Measurements from ENCODE around the gene FXN. TPM values are rescaled to one million over a fixed set of nuclear protein-coding genes. Genes with fewer than 3 reads are reported as not detected.
A peak's percentile ranks its signal among the peaks of the same experiment; 100 is the strongest.

FXN gene
- total RNA-seq, 4 donors from 2014 or later, result 0.17 to 5.6 (median 3.0) TPM

- intact Hi-C loops (cut with DNase I; ENCODE audit: low total_unique reads), result no loop called here
- no peak for DNase-seq (ENCODE audit: low spot score in 2 of 2)
- TF ChIP-seq CTCF (IDR thresholded peaks at IDR 0.05) (no peak), POLR2A (IDR thresholded peaks at IDR 0.05) (no peak)
- H3K4me3 ChIP-seq (ENCODE audit: low read depth, poor library complexity, severe bottlenecking), result no peak overlapping the region
- WGBS, 2 donors, result 87 to 96% methylated on average over 2 of the region's 2 CpGs
Measured at GRCh38 chr9:69136185-69136584, 100.6 kb downstream of the FXN start.

- WGBS, 2 donors, result 83 to 88% methylated on average over 7 of the region's 7 CpGs
- DNase-seq (ENCODE audit: low spot score in 2 of 2), result peak in 1 of 2 donors; percentile 8
- no peak for TF ChIP-seq POLR2A (IDR thresholded peaks at IDR 0.05)
- no peak for TF ChIP-seq CTCF (IDR thresholded peaks at IDR 0.05)
- H3K4me3 ChIP-seq (ENCODE audit: low read depth, poor library complexity, severe bottlenecking), result no peak overlapping the region
- intact Hi-C loops (cut with DNase I; ENCODE audit: low total_unique reads), result no loop called here
Measured at GRCh38 chr9:69136779-69137178, 101.2 kb downstream of the FXN start.

GRCh38 chr9:69137311-69137710 lies 101.8 kb downstream of the FXN start:
- intact Hi-C loops (cut with DNase I; ENCODE audit: low total_unique reads), result no loop called here
- TF ChIP-seq CTCF (IDR thresholded peaks at IDR 0.05), result no peak
- no peak for TF ChIP-seq POLR2A (IDR thresholded peaks at IDR 0.05)
- H3K4me3 ChIP-seq (ENCODE audit: low read depth, poor library complexity, severe bottlenecking), result no peak overlapping the region
- WGBS, 2 donors, result 95% methylated on average over 8 of the region's 8 CpGs
- DNase-seq (ENCODE audit: low spot score in 2 of 2), result peak in 1 of 2 donors; percentile 6

GRCh38 chr9:69139596-69139995 lies 104.0 kb downstream of the FXN start:
- intact Hi-C loops (cut with DNase I; ENCODE audit: low total_unique reads), result no loop called here
- 94 to 98% methylated on average over 9 of the region's 9 CpGs for WGBS, 2 donors
- TF ChIP-seq POLR2A (IDR thresholded peaks at IDR 0.05) (no peak), CTCF (IDR thresholded peaks at IDR 0.05) (no peak)
- DNase-seq (ENCODE audit: low spot score in 2 of 2), result peak in 1 of 2 donors; percentile 10
- H3K4me3 ChIP-seq (ENCODE audit: low read depth, poor library complexity, severe bottlenecking), result no peak overlapping the region

GRCh38 chr9:69140123-69140735 lies 104.7 kb downstream of the FXN start:
- intact Hi-C loops (cut with DNase I; ENCODE audit: low total_unique reads), result no loop called here
- TF ChIP-seq CTCF (IDR thresholded peaks at IDR 0.05) (no peak), POLR2A (IDR thresholded peaks at IDR 0.05) (no peak)
- 96 to 99% methylated on average over 5 of the region's 5 CpGs for WGBS, 2 donors

GRCh38 chr9:69141851-69142250 lies 106.3 kb downstream of the FXN start:
- DNase-seq (ENCODE audit: low spot score in 2 of 2), result no peak
- H3K4me3 ChIP-seq (ENCODE audit: low read depth, poor library complexity, severe bottlenecking), result no peak overlapping the region
- WGBS, 2 donors, result 77 to 89% methylated on average over 5 of the region's 5 CpGs
- TF ChIP-seq CTCF (IDR thresholded peaks at IDR 0.05), result no peak
- TF ChIP-seq POLR2A (IDR thresholded peaks at IDR 0.05), result no peak
- intact Hi-C loops (cut with DNase I; ENCODE audit: low total_unique reads), result no loop called here

More at GRCh38 chr9:69140123-69140735, 104.7 kb downstream of the FXN start:
- peak in 1 of 2 donors; percentile 7 for DNase-seq (ENCODE audit: low spot score in 2 of 2)
- no peak overlapping the region for H3K4me3 ChIP-seq (ENCODE audit: low read depth, poor library complexity, severe bottlenecking)
